LoVo (cell line): ENCODE results near the gene NDUFS8.

ENCODE experiments used
- DNase-seq: peaks from one replicate; pipeline ENCODE4 v3.0.0-alpha.2; 2016; ENCODE audit warnings: low spot score

Gene NDUFS8

GRCh38 chr11:68080860-68081259 lies 50.4 kb downstream of the NDUFS8 start:
- no peak for DNase-seq

DNA sequence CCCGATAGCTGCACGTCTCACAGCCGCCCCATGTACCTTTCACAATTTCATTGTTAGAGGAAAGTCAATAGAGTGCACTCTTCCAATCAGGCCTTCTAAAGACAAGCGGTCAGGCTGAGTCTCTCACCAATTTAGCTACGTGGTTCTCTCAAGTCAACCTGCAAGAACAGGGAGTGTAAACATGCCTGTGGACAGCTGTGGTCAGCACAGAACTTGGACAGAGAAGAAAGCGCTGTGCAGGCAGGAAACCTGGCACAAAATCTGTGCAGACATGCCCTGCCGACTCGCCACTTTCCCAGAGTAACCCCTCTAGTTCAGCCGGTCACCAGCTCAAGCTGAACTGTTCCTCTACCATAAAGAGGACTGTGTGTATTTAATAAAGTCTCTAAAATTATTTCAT lies 51.2 kb downstream of the NDUFS8 start:
- no peak for DNase-seq

- no peak for DNase-seq
These were observed 52.0 kb downstream of the NDUFS8 start for GRCh38 chr11:68082481-68082880.

DNA sequence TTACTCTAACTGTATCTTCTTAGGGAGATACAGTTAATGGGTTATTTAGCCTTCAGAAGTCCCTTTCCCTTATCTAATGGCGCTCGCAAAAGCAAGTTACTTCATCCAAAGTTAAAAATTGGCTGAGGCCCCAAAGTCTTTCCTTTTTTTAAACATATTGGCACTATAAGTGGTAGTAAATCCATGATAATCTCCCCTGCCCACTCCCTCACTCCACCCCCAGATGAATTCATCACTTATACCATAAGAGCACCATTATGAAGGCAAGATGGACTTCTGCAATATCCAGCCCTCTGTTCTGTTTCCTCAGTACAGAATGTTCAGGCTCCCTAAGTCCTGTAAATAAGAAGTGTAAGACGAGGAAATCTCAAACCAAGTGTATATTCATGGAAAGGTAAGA lies 53.0 kb downstream of the NDUFS8 start:
- no peak for DNase-seq
